ES-I3 (cell line): ENCODE data around the gene MRPL38.

Source experiments
- H3K36me3 ChIP-seq: 2 replicates; pipeline ENCODE4 v1.6.1; 2013; ENCODE audit warnings: mild to moderate bottlenecking, low read length, control low read depth, moderate library complexity; ENCODE audit not compliant: insufficient read depth
- H3K4me1 ChIP-seq: 2 replicates; pipeline ENCODE4 v1.6.1; 2013; ENCODE audit warnings: mild to moderate bottlenecking, control low read depth, low read length; ENCODE audit not compliant: insufficient read depth
- H3K9ac ChIP-seq: 2 replicates; pipeline ENCODE4 v1.6.1; 2013; ENCODE audit warnings: low read depth, mild to moderate bottlenecking, low read length, moderate library complexity
- H3K9me3 ChIP-seq: 2 replicates; pipeline ENCODE4 v1.6.1; 2013; ENCODE audit warnings: mild to moderate bottlenecking, low read length, moderate library complexity; ENCODE audit not compliant: control insufficient read depth, insufficient read depth

The MRPL38 gene

DNA sequence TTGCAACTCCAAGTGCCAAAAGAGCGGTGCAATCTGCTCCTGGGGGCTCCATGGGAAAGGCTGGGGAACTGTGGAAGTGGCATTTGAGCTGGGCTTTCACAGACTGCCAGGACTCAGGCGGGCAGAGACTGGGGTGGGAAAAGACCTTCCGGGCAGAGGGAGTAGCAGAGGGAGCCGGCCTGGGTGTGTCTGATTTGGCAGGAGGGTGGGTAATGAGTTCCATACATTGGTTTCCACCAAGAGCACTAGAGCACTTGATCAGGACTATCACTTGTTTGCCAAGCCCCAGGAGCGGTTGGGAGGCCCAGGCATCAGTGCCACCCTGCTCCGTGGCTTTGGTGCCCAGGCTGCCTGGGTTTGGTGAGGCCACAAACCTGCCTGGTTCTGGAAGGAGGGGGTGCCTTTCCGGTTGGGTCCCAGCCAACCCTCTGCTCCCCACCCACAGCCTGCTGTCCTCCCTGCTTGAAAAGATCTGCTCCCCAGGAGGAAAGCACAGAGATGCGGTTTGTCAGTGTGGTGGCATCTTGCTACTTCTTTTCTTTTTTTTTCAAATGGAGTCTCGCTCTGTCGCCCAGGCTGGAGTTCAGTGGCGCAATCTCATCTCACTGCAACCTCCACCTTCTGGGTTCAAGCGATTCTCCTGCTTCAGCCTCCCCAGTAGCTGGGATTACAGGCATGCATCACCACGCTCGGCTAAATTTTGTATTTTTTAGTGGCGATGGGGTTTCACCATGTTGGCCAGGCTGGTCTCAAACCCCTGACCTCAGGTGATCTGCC, 22.8 kb downstream of the MRPL38 start:
- Histone ChIP-seq H3K9ac (no peak overlapping the region), H3K9me3 (no peaks in the 10 kb centered on the region), H3K4me1 (peaks cover 1% of the 10 kb centered on the region; the same call in 1 of the 2 replicates), H3K36me3 (no peaks in the 10 kb centered on the region)

DNA sequence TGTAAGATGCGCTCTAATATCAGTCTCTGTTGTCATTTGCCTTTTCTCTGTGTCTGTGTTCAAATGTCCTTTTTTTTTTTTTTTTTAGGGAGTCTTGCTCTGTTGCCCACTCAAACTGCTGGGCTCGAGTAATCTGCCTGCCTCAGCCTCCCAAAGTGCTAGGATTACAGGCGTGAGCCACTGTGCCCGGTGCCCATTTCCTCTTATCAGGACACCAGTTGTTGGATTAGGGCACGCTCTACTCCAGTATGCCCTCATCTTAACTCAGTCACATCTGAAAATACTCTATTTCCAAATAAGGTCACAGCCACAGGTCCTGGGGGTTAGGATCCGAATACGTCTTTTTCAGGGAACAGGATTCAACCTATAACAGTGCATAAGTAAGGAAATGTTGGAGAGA, 24.4 kb downstream of the MRPL38 start:
- Histone ChIP-seq H3K9me3 (no peaks in the 10 kb centered on the region), H3K4me1 (peaks cover 13% of the 10 kb centered on the region; the same call in 1 of the 2 replicates), H3K36me3 (no peaks in the 10 kb centered on the region), H3K9ac (no peak overlapping the region)

DNA sequence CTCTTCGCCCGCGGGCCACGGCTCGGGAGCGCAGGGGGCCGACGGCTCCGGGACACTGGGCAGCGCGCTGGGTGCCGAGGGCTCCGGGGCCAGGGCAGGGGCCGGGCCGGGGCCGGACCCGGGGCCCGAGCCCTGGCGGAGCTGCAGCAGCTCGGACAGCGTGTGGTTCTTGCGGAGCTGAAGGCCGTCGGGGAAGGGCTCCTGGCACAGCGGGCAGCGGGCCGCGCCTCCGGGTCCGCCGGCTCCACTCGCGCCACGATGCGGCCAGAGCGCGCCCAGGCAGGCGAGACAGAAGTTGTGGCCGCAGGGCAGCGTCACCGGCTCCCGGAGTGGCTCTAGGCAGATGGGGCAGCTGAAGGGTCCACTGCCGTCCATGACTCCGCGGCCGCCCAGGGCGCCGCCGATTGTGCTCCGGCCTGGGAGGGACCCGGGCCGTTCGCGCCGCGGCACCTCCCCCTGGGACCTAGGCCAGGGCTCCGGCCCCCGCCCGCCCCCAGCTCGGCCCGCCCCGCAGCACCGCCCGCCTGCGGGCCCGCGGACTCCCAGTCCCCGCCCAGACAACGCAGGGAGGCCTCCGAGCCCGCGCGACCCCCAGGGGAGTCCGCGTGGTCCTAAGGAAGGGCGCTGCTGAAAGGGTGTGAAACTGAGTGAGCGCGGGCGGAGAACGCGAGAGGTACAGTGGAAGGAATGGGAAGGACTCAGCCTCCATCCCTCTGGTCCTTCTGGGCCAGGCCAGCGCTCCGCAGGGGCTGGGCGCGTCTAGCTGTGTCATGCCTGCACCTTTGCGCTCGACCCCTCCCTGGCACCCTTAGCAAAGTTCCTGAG, 26.3 kb downstream of the MRPL38 start, which contains the start of gene TRIM47:
Gene TRIM47, minus strand, starts transcription at position 408 of the 825 bp plus-strand sequence. Its CDS starts 33 bp downstream, at position 375.
- Histone ChIP-seq H3K9me3 (no peaks in the 10 kb centered on the region), H3K9ac (peak within 1 kb of the TSS; percentile 69), H3K36me3 (no peaks in the 10 kb centered on the region), H3K4me1 (peaks cover 13% of the 10 kb centered on the region; the same call in 1 of the 2 replicates)

DNA sequence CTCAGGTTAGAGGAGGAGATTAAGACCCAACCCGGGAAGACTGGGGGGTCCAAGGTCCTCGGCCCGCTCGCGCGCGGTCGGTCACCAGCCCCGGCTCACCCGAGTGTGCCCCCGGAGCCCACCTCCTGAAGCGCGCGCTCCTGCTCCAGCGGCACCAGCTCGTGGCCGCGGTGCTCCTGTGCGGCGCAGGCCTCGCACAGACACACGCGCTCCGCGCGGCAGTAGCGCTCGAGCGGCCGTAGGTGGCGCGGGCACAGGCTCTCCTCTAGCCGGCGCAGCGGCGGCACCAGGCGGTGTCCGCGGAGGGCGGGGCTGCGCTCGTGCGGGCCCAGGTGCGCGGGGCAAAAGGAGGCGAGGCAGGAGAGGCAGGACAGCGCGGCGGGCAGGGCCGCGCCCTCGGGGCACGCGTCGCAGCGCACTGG, 26.9 kb downstream of the MRPL38 start:
- Histone ChIP-seq H3K4me1 (peaks cover 17% of the 10 kb centered on the region; the same call in 1 of the 2 replicates), H3K9ac (peak overlapping the region; percentile 69), H3K9me3 (no peaks in the 10 kb centered on the region), H3K36me3 (no peaks in the 10 kb centered on the region)

DNA sequence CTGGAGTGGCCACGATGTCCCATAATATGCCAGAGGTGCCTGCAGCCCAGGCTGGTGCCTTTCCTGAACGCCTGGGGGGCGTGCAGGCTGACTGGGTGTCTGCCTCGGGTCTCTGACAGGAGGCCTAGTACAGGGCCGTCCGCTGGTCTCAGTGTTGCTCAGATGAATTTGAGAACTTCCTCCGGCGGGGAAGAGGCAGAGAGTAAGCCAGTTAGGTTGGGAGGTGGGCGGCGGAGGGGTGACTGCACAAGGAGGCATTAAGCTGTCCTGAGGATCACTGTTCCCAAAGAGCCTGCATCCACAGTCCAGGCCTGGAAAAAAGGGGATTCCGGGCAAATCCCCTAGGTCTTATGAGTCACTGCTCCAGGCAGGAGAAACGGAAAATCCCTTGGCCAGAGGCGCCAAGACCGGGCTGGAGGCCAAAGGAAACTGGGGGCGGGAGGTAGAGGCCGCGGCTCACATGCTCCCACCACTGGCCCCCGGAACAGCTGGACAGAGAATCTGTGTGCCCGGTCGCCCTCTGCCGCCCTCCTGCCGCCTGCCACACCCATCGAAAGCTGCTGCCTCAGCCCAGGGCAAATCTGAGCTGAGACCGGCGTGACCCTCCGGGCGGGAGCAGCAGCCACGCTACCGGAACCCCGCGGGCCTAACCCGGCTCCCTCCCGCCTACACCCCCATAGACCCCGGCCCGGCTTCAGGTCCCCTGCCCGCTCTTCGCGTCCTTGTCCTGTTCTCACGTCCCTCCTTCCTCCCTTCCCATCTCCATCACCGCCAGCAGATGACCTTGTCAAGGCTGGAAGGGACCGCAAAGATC, 27.5 kb downstream of the MRPL38 start:
- H3K9me3 ChIP-seq, result no peaks in the 10 kb centered on the region
- H3K9ac ChIP-seq, result peak overlapping the region; percentile 69
- H3K4me1 ChIP-seq, result peaks cover 23% of the 10 kb centered on the region; the same call in 1 of the 2 replicates
- H3K36me3 ChIP-seq, result no peaks in the 10 kb centered on the region

DNA sequence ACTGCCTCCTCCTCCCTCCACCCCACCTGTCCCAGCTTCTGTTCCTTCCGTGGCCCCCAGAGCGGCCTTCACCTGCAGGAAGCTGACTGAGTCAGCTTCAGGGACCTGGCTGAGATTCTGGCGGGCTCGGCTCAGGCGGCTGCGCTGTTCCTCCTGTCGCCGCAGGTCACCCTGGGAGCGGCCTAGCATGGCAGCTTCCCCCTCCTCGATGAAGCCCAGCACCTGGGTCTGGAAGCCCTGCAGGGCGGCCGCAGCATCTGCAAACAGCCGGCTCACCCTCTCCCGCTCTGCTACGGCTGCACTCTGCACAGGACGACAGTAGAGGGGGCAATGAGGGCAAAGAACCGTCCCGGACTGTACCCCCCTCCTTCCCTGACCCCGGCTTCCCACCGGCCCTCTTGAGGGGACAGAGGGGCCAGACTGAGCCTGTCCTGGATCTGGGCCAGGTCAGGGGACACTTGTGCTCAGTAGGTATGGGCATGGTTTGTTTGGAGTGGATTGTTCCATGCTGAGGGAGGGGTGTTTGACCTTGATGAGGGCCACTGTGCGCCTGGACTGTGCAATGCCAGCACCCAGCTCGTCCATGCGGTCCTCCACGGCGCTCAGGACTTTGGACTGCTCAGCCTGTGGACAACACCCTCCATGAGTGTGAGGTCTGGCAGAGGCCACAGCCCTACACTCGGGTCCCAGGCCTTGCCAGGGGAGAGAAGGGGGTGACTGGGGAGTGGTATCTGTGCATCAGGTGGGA, 28.3 kb downstream of the MRPL38 start:
- H3K9me3 ChIP-seq, result no peaks in the 10 kb centered on the region
- H3K36me3 ChIP-seq, result no peaks in the 10 kb centered on the region
- H3K4me1 ChIP-seq, result peaks cover 23% of the 10 kb centered on the region; the same call in 1 of the 2 replicates
- H3K9ac ChIP-seq, result peak overlapping the region; percentile 69; the same call in 1 of the 2 replicates

DNA sequence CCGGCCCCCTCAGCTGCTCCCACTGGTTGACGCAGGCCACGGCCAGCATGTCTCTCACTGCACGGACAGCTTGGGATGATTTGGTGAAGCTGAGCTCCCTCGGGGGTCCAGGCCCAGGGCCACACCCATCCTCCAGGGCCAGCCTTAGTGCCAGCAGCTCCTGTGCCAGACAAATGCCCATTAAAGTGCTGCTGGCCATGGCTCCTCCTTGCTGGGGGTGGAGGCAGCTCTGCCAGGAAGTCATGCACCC, 28.8 kb downstream of the MRPL38 start:
- Histone ChIP-seq H3K9me3 (no peaks in the 10 kb centered on the region), H3K36me3 (no peaks in the 10 kb centered on the region), H3K4me1 (peaks cover 23% of the 10 kb centered on the region; the same call in 1 of the 2 replicates), H3K9ac (no peak overlapping the region)

DNA sequence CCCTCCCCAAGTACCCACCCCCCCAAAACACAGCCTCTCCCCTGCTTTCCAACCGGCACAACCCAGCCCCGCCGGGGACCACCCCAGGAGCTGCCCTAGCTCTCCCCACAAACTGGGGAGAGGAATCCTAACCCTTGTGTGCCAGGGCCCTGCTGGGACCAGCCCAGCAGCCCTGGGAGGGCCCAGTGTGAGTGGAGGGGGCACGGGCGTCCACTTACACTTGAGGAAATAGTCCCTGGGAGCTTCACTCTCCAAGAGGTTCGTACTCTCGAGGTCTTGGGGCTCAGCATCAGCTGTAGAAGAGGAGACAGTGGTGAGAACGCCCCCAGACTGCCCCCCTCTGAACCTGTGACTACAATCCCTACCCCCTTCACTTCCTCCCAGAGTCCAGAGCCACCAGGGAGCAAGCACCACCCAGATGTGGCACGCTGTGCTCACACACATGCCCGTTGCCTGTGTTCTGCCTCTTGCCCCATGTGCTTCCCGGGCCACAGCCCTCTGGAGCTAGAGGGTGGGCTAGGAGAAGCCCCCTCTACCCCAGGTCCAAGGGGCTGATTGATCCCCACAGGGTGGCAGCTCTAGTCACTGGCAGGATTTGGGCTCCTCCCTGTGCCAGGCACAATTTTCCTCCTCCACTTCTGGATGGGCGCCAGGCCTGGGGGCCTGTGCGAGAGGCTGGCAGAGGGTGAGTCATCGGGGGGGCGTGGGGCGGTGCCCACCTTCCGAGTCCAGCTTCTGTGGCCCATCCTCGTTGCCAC, 29.3 kb downstream of the MRPL38 start:
- Histone ChIP-seq H3K9me3 (no peaks in the 10 kb centered on the region), H3K9ac (no peak overlapping the region), H3K4me1 (peaks cover 26% of the 10 kb centered on the region; the same call in 1 of the 2 replicates), H3K36me3 (no peaks in the 10 kb centered on the region)

DNA sequence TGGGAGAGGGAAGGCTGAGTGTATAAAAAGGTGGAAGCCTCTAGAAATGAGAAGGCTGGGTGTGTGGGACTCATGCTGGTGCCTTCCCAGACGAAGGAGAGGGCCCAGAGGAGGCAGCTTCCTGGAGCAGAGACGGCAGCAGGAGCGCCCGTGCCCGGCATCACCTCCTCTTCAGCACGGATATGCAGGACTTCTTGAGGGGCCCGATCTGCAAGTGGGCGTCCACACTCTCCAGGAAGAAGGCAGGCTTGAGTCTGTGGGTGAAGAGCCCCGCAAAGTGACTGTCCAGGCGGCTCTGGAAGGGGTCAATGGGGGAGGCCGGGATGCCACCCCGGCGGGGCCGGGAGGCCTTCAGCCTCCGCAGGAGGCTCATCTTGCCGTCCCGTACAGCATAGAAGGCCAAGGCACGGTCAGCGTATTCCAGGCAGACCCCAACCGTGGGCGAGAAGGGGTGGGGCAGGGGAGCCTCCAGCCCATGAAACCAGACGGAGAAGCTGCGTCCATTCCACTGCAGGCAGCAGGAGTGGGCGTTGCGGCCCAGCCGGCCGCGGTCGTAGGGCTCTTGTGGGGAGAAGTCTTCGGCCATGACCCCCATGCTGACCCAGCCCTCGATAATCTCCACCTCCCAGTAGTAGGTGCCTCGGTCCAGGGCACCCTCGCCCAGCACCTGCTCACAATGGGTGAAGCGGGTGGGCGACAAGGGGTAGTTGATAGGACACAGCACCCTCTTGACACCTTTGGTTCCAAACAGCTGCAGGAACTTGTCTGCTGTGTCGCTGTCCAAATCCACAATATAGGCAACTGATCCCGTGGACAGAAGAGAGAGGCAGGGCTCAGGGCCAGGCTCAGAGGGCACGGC, 30.1 kb downstream of the MRPL38 start:
- Histone ChIP-seq H3K9me3 (no peaks in the 10 kb centered on the region), H3K9ac (no peak overlapping the region), H3K36me3 (no peaks in the 10 kb centered on the region), H3K4me1 (peaks cover 29% of the 10 kb centered on the region; the same call in 1 of the 2 replicates)

DNA sequence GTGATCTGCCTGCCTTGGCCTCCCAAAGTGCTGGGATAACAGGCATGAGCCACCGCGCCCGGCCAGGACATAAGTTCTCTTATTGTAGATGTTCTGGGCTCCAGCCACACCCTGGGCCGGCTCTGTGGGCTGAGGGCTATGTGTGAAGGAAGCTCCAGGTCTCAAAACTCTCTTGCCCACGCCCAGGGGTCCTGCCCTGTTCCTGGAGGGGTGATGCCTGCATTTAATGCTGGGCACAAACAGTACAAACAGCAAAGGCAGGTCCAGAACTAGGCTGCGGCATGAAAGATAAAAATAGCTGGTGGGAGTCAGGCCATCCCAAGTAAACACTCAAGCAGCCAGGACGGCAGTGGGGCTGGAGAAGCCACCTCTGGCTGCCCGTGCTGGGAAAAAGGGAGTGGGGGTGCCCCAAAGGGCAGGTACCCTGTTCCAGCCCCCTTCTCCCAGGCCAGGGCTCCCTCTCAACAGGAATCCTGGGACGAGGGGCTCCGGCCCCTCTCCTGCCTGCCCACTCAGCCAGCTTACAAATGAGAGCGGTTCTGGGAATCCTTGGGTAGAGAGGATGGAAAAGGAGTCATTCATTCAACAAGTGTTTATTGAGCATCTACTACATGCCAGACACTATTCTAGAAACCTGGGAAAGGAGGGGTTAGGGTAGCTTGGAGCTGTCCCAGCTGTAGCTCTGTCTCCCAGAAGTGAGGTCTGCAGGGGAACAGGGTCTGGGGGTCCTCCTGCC, 30.9 kb downstream of the MRPL38 start:
- H3K9me3 ChIP-seq, result no peaks in the 10 kb centered on the region
- no peaks in the 10 kb centered on the region for H3K36me3 ChIP-seq
- H3K4me1 ChIP-seq, result peaks cover 34% of the 10 kb centered on the region
- H3K9ac ChIP-seq, result no peak overlapping the region

DNA sequence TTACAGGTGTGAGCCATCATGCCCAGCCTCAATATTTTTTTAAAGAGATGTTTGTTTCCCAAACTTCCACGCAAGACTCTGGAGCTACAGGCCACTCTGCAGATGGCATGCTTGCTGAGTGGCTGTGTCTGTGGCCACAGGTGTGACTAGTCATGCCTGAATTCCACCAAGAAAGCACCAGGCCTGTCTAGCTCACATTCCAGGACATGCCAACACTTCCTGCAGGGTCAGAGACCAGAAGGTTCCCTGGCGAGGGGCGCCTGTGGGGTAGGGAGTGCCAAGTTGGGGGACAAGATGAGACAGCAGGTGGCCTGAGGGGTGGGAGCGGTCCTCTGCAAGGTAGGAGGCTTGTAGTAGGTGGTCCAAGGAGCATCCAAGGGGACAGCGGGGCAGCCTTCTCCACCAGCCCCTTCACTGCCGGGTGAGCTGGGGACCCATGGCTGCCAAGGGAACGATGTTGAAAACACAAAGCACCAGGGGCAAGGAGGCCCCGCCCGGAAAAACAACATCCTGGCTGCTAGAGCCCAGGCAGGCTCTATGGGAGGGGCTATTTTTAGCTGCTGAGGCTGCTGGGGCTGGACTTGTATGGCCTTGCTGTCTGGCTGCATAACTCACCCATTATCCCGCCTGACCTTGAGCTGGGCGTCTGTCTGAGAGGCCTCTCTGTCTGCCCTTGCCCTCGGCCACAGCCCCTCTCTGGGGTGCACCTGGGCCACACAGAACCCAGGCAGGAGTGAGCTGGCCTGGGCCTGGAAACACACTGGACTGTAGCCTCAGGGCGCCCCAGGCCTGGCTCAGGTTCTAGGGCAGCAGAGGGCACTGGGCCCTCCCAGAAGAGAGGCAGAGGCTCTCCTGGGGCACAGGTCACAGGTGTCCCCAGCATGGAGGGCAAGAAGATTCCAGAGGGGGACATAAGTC, 32.0 kb downstream of the MRPL38 start:
- peaks cover 34% of the 10 kb centered on the region for H3K4me1 ChIP-seq

More for the DNA sequence above, 32.0 kb downstream of the MRPL38 start:
- Histone ChIP-seq H3K9me3 (no peaks in the 10 kb centered on the region), H3K9ac (no peak overlapping the region), H3K36me3 (no peaks in the 10 kb centered on the region)
